HG03060 (cell line): ENCODE measurements around the gene SCN9A.
A peak's percentile ranks its signal among the peaks of the same experiment; 100 is the strongest.

Experiments
- ATAC-seq: cut with Tn5 transposase; IDR thresholded peaks from one replicate; pipeline ENCODE4 v1.9.1; 2021; ENCODE audit warnings: low read depth, moderate number of reproducible peaks; ENCODE audit not compliant: unreplicated experiment

The SCN9A gene

GRCh38 chr2:166188084-166188483 lies 187.7 kb downstream of the SCN9A start:
- no peak for ATAC-seq

DNA sequence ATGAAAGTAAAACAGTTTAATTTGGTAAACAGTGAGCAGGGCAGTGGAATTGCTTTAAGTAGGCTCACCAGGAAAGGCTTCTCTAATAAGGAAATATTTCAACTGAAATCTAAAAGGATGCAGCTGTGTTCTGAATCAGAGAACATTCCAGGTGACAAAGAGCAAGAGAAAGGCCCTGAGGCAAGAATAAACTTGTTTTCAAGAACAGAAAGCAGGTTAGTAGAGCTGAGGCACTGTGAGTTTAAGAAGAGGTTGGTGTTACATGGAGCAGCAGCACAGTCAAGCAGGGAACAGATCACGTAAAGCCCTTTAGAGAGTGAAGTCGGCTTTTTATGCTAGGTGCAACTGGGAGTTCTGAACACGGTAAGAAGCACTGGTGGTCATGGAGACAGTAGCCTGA lies 191.0 kb downstream of the SCN9A start:
- no peak for ATAC-seq

GRCh38 chr2:166181813-166182154 lies 194.0 kb downstream of the SCN9A start:
- ATAC-seq: no peak

GRCh38 chr2:166180951-166181812 lies 194.6 kb downstream of the SCN9A start:
- ATAC-seq: peak; percentile 97

GRCh38 chr2:166179201-166179600 lies 196.5 kb downstream of the SCN9A start:
- no peak for ATAC-seq

DNA sequence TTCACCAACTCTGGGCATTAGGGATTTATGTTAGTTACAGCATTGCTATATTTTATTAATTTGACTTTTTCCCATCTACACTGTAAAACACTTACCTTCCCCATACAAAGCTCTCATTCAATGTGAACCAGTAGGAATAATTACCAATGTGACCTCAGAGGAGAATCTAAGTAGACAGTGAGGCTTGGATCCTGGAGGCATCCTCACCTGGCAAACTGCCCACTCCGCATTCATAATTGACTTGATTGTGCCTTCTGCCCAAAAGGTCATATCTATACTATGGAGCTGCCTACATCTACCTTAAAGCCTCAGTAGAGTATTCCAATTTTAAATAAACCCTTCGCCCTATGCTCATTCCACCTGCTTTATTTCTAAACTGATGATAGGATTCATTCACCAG lies 202.5 kb downstream of the SCN9A start:
- ATAC-seq: no peak

DNA sequence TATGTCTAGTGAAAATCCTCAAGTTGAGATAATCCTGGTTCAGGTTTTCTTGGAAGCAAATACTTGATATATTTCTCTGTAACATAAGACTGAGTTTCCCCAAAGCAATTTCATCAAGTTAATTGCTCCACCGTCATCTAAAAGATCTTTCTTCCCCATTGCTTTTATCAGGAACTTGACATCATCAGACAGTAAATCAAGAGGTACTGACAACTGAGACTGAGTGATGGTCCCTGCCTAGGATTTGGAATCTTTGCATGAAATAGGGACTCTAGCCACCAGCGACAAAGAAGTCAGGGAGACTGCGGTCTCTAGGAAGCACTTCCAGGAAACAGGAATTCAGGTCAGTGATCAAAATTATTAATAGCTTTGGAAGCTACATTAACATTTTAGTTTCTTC lies 204.5 kb downstream of the SCN9A start:
- ATAC-seq: no peak

DNA sequence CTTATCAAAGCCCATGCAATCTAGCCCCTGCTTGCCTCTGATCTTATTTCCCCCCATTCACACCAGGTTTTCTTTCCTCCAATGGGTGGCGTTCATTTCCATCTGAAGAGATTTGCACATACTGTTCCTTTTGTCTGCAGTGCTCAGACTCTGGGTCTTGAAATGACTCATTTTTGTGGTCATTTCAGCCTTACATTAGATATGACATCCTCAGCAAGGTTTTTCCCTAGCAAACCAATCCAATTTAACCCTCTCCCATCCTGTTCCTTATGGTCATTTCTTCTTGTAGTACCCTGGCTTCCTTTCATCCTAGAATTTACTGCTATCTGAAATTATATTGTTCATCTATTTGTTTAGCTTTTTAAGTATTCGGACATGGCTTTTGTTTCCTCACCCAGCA lies 205.4 kb downstream of the SCN9A start:
- peak; percentile 75 for ATAC-seq

DNA sequence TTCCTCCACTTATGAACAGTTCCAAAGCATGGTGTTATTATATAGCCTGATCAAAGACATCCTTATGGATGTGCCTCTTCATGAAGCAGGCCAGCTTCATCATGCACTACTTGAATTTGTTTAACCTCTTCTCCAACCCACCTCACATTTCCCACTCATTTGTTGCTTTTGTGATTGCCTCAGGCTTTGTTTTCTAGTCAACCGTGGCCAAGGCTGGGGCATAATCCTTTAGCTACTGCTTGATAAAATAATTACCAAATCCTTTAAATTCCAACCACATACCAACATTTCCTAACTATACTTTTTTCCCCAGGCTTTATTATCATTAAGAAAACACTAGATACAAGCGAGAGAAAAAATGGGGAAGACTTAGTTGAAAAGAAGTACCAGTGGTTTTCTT lies 208.3 kb downstream of the SCN9A start:
- no peak for ATAC-seq

DNA sequence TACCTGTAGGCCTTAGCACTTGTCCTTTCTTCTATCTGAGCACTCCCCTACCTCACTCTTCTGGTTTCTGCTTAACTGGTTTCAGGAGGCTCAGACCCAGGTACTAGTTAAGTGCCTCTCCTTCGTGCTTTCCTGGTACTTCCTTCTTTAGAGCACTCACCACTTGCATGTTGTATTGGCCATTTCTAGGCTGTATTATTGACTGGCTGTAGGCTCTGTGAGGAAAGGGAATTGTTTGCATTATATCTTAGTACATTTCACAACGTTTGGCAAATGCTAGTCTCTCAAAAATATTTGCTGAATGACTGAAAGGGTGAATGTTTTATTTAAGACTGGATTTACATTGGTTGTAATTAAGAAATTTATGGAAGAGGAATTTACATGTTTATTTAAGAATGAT lies 212.0 kb downstream of the SCN9A start:
- ATAC-seq: no peak

GRCh38 chr2:166158546-166158945 lies 217.2 kb downstream of the SCN9A start:
- no peak for ATAC-seq

- no peak for ATAC-seq
Measured at GRCh38 chr2:166157578-166157977, 218.2 kb downstream of the SCN9A start.

DNA sequence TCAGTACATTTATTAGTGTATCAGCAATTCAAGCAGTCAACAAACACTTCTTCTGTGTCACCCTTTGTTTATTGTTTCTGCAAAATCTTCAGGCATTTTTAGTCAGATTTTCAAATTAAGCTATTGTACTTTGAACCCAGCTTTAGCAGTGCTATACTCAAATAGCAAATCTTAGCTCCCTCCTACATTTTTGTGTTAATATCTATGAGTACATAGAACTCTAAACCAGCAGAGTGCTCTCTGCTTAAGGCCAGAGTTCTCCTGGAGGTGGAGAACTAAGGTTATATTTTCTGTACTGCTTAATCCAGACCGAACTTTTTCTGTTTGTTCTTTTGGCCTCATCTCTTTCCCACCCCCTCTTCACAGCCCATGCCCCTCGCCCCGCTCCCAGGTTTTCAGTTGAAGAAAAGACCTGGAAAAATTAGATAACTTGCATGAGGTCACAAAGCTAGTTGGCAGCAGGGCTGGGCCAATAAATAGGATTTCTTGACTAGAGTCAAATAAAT lies 218.7 kb downstream of the SCN9A start:
- no peak for ATAC-seq

- no peak for ATAC-seq
Measured at GRCh38 chr2:166155589-166155988, 220.2 kb downstream of the SCN9A start.

- ATAC-seq: no peak
Measured at GRCh38 chr2:166154685-166155338, 220.9 kb downstream of the SCN9A start.

DNA sequence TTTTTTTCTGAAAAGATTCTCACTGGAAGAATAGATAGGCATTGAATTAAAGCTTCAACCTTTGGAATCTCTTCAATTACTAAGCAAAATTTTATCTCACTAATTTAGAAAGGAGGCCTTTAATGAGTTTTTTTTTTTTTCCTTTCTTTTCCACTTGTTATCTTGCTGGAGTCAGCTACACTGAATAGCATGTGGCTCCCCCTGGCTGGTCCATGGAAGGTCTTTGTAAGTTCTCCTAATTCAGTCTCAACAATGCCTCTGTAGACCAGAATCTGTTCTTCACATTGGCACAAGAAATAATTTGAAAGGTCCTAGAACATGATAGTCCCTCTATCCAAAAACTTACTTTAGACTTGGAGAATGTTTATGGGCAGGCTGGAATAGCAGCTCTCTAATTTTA lies 223.7 kb downstream of the SCN9A start:
- ATAC-seq: no peak

DNA sequence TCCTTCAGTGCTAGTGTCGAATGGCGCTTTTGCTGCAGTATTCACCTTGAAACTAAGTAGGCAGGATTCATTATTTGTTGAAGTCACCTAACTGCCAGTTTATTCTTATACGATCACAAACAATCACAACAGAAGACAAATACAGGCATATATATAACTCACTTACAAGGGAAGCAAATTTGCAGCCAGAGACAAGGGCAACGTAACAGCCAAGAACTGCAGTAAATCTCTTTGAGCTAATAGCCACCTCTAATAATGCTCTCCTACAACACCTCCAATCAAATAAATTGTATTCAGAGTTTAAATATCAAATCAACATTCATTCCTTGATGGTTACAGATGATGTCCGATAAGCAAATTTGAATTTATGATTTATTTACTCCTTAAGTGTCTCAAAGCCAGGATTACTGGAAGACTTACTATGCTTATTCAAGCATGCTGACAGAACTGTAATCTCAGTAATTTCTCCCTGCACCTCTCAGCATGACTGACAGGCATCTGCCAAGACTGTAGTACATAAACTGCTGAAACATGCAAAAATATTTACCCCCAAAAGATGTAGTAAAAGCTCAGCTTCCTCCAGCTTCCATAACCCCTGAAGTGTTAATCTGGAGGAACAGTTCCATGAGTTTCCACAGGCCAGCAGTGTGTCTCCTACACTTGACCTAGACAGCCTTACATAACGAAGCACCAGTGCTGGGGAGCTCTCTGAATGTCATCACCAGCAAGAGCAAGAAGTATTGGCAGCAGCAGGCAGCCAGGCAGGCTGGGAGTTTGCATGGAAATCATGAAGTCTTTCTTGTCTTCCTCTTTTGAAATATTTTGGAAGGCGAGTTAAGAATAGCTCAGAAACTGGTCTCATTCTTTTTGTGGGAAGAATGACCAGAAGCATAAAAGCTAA lies 227.0 kb downstream of the SCN9A start:
- ATAC-seq: no peak

DNA sequence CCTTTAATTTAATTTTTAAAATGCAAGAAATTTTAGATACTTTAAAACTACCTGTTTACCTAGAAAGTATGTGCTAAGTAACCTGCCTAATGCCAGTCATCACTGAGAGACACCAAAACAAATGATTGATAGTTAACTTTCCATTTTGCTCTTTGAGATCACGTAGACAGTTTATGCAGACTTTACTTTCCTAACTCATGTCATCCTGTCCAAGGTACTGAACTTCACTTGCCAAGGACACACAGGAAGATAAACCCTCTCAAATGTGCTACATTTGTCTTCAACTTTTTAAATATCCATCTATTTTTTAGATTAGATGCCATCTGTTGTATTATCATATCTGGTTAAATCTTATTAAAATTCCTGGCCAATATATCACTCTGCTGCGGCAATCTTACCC lies 227.9 kb downstream of the SCN9A start:
- no peak for ATAC-seq
